Lung (tissue), 12 donors: ENCODE measurements around the gene NECTIN3. TPM values are rescaled to one million over a fixed set of nuclear protein-coding genes. Genes with fewer than 3 reads are reported as not detected.

Experiments
- ATAC-seq: fragments of 200-7000 bp; cut with Tn5 transposase; one replicate; pipeline ENCODE4 v1.9.1; 2020; ENCODE audit warnings: moderate number of reproducible peaks; ENCODE audit not compliant: insufficient read depth, low FRiP score
- DNase-seq, 3 donors: peaks; one replicate each; pipeline ENCODE4 v3.0.0-alpha.2; 2013 to 2017
- H3K27ac ChIP-seq, 2 donors: one replicate each; pipeline ENCODE4 v1.5.1; 2013; ENCODE audit warnings: mild to moderate bottlenecking in 2 of 2, moderate library complexity in 2 of 2, control low read depth in 1 of 2, inconsistent platforms in 1 of 2, low read depth in 1 of 2, low read length in 1 of 2
- H3K27me3 ChIP-seq, 3 donors: one replicate each; pipeline ENCODE4 v1.5.1; 2013; ENCODE audit warnings: low read length in 2 of 3; ENCODE audit not compliant: control insufficient read depth in 3 of 3, insufficient read depth in 3 of 3
- H3K36me3 ChIP-seq, 4 donors: one replicate each; pipeline ENCODE4 v1.5.1; 2013; ENCODE audit warnings: low read length in 4 of 4, mild to moderate bottlenecking in 1 of 4, moderate library complexity in 1 of 4; ENCODE audit not compliant: control insufficient read depth in 4 of 4, insufficient read depth in 4 of 4
- H3K4me1 ChIP-seq, 5 donors: one replicate each; pipeline ENCODE4 v1.5.1; 2013; ENCODE audit warnings: low read length in 5 of 5, mild to moderate bottlenecking in 2 of 5, moderate library complexity in 1 of 5; ENCODE audit not compliant: control insufficient read depth in 5 of 5, insufficient read depth in 5 of 5
- H3K4me3 ChIP-seq: one replicate; pipeline ENCODE4 v1.5.1; 2013; ENCODE audit warnings: mild to moderate bottlenecking, control low read depth, moderate library complexity
- H3K9ac ChIP-seq, 2 donors: one replicate each; pipeline ENCODE4 v1.5.1; 2013; ENCODE audit warnings: low read length in 2 of 2, control low read depth in 1 of 2; ENCODE audit not compliant: insufficient read depth in 1 of 2
- H3K9me3 ChIP-seq, 4 donors: one replicate each; pipeline ENCODE4 v1.5.1; 2013; ENCODE audit warnings: low read length in 3 of 4, mild to moderate bottlenecking in 1 of 4, moderate library complexity in 1 of 4; ENCODE audit not compliant: control insufficient read depth in 4 of 4, insufficient read depth in 3 of 4
- WGBS, 2 donors: extraction: QIAGEN DNeasy Blood & Tissue Kit; methylation state at CpG; one replicate each; pipeline ENCODE4 v1.1.7; 2013; 5-methylcytosine and 5-hydroxymethylcytosine counted together
- polyA plus RNA-seq, 2 donors: library from polyadenylated mRNA; stranded (reverse); fragments of 200-250 nt; gene quantifications; one replicate each; pipeline ENCODE4 v1.2.1, GENCODE V29; 2013
- total RNA-seq, 2 donors: library from RNA; depleted of rRNA in 1 of 2; stranded (reverse); fragments of >200 nt in 1 of 2; gene quantifications; one replicate each; pipeline ENCODE4 v1.2.1, GENCODE V29; 2014 to 2021
- TF ChIP-seq, protein P1 (sequence below): IDR thresholded peaks from 2 replicates; pipeline ENCODE4 v1.5.1; 2012; ENCODE audit warnings: mild to moderate bottlenecking; ENCODE audit errors: control extremely low read depth, extremely low read depth
- donor health status: control.
- donor health status: control.
- donor health status: Bipolar disorder and iron deficiency.
- donor health status: healthy.
- donor health status: DM: yes; HTN: yes; CAD: no.

The NECTIN3 gene
- total and polyA plus RNA-seq, 4 donors = 3.9 to 43.2 (median 12.3) TPM

- ATAC-seq (no peak), DNase-seq (no peak)
- no peak overlapping the region for H3K9ac ChIP-seq
- no peak overlapping the region for H3K27ac ChIP-seq
- no peaks in the 10 kb centered on the region for H3K4me1 ChIP-seq
- no peaks in the 10 kb centered on the region for H3K27me3 ChIP-seq
- H3K4me3 ChIP-seq = no peak overlapping the region
- no peaks in the 10 kb centered on the region for H3K9me3 ChIP-seq
- TF ChIP-seq, protein P1, sequence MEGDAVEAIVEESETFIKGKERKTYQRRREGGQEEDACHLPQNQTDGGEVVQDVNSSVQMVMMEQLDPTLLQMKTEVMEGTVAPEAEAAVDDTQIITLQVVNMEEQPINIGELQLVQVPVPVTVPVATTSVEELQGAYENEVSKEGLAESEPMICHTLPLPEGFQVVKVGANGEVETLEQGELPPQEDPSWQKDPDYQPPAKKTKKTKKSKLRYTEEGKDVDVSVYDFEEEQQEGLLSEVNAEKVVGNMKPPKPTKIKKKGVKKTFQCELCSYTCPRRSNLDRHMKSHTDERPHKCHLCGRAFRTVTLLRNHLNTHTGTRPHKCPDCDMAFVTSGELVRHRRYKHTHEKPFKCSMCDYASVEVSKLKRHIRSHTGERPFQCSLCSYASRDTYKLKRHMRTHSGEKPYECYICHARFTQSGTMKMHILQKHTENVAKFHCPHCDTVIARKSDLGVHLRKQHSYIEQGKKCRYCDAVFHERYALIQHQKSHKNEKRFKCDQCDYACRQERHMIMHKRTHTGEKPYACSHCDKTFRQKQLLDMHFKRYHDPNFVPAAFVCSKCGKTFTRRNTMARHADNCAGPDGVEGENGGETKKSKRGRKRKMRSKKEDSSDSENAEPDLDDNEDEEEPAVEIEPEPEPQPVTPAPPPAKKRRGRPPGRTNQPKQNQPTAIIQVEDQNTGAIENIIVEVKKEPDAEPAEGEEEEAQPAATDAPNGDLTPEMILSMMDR = no peak
- WGBS, 2 donors = 91 to 96% methylated on average over 2 of the region's 2 CpGs
- H3K36me3 ChIP-seq = peaks cover 4 to 38% (median 27%) of the 10 kb centered on the region in 4 donors
Observed at GRCh38 chr3:111190518-111190917, 118.9 kb downstream of the NECTIN3 start.

DNA sequence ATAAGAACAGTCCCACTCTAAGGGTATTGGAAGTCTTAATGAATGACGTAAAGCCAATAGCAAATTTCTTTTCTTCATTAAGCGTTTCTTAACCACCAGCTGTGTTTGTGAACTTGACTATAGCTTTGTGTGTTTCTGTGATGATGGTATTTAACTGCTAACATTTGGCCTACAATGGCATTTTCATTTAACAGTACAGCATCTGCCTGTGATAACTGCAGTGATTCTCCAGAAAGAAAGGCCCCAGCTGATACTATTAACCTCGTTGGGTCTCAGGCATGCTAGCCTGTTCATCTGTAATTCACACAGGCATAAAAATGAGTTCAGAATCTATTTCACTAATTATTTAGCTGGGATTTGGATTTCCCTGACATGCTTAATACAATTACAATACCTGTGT is 121.9 kb downstream of the NECTIN3 start:
- 86 to 92% methylated on average over 3 of the region's 3 CpGs for WGBS, 2 donors
- ATAC-seq = no peak
- Histone ChIP-seq H3K36me3 (peaks cover 5 to 45% (median 31%) of the 10 kb centered on the region in 4 donors), H3K4me1 (no peaks in the 10 kb centered on the region), H3K27me3 (no peaks in the 10 kb centered on the region), H3K27ac (no peak overlapping the region), H3K4me3 (no peak overlapping the region), H3K9me3 (no peaks in the 10 kb centered on the region), H3K9ac (no peak overlapping the region)
- DNase-seq = no peak
- TF ChIP-seq, protein P1 = no peak

DNA sequence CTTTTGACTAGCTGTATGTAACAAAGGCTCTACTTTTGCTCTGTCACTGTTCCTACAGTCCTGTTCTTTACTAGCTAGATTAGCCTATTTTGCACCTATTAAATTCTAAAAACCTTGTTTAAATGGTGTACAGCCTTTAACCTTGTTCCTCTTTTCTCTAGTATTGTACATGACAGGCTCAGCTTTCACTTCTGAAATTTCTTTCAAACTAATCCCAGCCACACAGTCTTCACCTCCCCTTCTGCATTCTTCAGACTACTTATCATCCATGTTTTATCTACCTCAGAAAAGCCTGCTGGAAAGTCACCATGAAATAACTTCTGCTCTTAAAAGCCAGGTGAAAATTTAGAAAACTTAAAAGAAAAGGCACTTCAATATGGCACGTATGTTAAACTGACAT is 122.4 kb downstream of the NECTIN3 start:
- Histone ChIP-seq H3K9me3 (no peaks in the 10 kb centered on the region), H3K4me1 (no peaks in the 10 kb centered on the region), H3K4me3 (no peak overlapping the region), H3K9ac (no peak overlapping the region), H3K27me3 (no peaks in the 10 kb centered on the region), H3K27ac (no peak overlapping the region), H3K36me3 (peaks cover 5 to 45% (median 31%) of the 10 kb centered on the region in 4 donors)
- DNase-seq = no peak
- 89 to 95% methylated on average over 1 of the region's 1 CpG for WGBS, 2 donors
- TF ChIP-seq, protein P1 = no peak
- no peak for ATAC-seq

- DNase-seq = no peak
- H3K36me3 ChIP-seq = peaks cover 3 to 46% (median 26%) of the 10 kb centered on the region in 4 donors
- H3K9ac ChIP-seq = no peak overlapping the region
- no peaks in the 10 kb centered on the region for H3K4me1 ChIP-seq
- no peak overlapping the region for H3K4me3 ChIP-seq
- H3K27ac ChIP-seq = no peak overlapping the region
- TF ChIP-seq, protein P1 = no peak
- H3K27me3 ChIP-seq = no peaks in the 10 kb centered on the region
- H3K9me3 ChIP-seq = no peaks in the 10 kb centered on the region
- WGBS, 2 donors = 49 to 60% methylated on average over 3 of the region's 3 CpGs
- no peak for ATAC-seq
Observed at GRCh38 chr3:111197485-111197884, 125.9 kb downstream of the NECTIN3 start.
